Keratinocyte (primary cell): ENCODE measurements around the gene DENND1A. TPM values are rescaled to one million over a fixed set of nuclear protein-coding genes. Genes with fewer than 3 reads are reported as not detected.

Source experiments
- DNase-seq: peaks from one replicate; pipeline ENCODE4 v3.0.0-alpha.2; 2011; ENCODE audit warnings: low read depth, missing footprints, low spot score
- FAIRE-seq: peaks from 2 replicates; lab custom pipeline; 2011; peaks lifted over from hg19 to GRCh38; lab: Jason Lieb, UNC
- H2AFZ ChIP-seq: 2 replicates; pipeline ENCODE4 v1.6.0; 2012; ENCODE audit warnings: low read length, control low read depth, inconsistent platforms; ENCODE audit not compliant: control insufficient read depth
- H3K27ac ChIP-seq: 2 replicates; pipeline ENCODE4 v1.5.1; 2011; ENCODE audit warnings: low read length; ENCODE audit not compliant: control insufficient read depth, insufficient read depth
- H3K27me3 ChIP-seq: 3 replicates; pipeline ENCODE4 v1.6.0; 2011; ENCODE audit warnings: low read length; ENCODE audit not compliant: control insufficient read depth, insufficient read depth; ENCODE audit errors: extremely low read depth
- H3K36me3 ChIP-seq, 2 experiments: 2 replicates in 1 of 2; 3 replicates in 1 of 2; pipeline ENCODE4 v1.5.1; 2011; ENCODE audit warnings: low read length in 2 of 2, mild to moderate bottlenecking in 1 of 2; ENCODE audit not compliant: control insufficient read depth in 2 of 2, insufficient read depth in 2 of 2; ENCODE audit errors: extremely low read depth in 1 of 2
- H3K4me1 ChIP-seq: 3 replicates; pipeline ENCODE4 v1.5.1; 2011; ENCODE audit warnings: low read length; ENCODE audit not compliant: control insufficient read depth, insufficient read depth; ENCODE audit errors: extremely low read depth
- H3K4me2 ChIP-seq: 3 replicates; pipeline ENCODE4 v1.6.0; 2011; ENCODE audit warnings: low read depth, low read length; ENCODE audit not compliant: control insufficient read depth, insufficient read depth; ENCODE audit errors: extremely low read depth
- H3K4me3 ChIP-seq, 3 experiments: fragments of 200-600 bp in 1 of 3; sonication (generic) in 1 of 3; 2 replicates in 2 of 3; 3 replicates in 1 of 3; pipeline ENCODE4 v1.5.1; 2011 to 2016; ENCODE audit warnings: low read length in 3 of 3, mild to moderate bottlenecking in 3 of 3, control low read depth in 2 of 3, inconsistent platforms in 1 of 3, low read depth in 1 of 3, mixed read lengths in 1 of 3, mixed run types in 1 of 3, moderate library complexity in 1 of 3; ENCODE audit not compliant: control insufficient read depth in 2 of 3, insufficient read depth in 2 of 3; ENCODE audit errors: extremely low read depth in 1 of 3
- H3K79me2 ChIP-seq: 2 replicates; pipeline ENCODE4 v1.6.0; 2012; ENCODE audit warnings: low read length; ENCODE audit not compliant: control insufficient read depth, insufficient read depth
- H3K9ac ChIP-seq: 3 replicates; pipeline ENCODE4 v1.6.0; 2011; ENCODE audit warnings: low read length; ENCODE audit not compliant: control insufficient read depth, insufficient read depth; ENCODE audit errors: extremely low read depth
- H3K9me1 ChIP-seq: 3 replicates; pipeline ENCODE4 v1.6.0; 2011; ENCODE audit warnings: low read length; ENCODE audit not compliant: control insufficient read depth, insufficient read depth; ENCODE audit errors: extremely low read depth
- H3K9me3 ChIP-seq: 2 replicates; pipeline ENCODE4 v1.5.1; 2012; ENCODE audit warnings: low read depth, low read length; ENCODE audit not compliant: control insufficient read depth
- H4K20me1 ChIP-seq: 3 replicates; pipeline ENCODE4 v1.6.0; 2011; ENCODE audit warnings: low read length; ENCODE audit not compliant: control insufficient read depth, insufficient read depth; ENCODE audit errors: extremely low read depth
- EZH2 ChIP-seq: IDR thresholded peaks from one replicate; pipeline ENCODE4 v1.6.1; 2012; ENCODE audit warnings: inconsistent platforms, mild to moderate bottlenecking, low read length, moderate library complexity
- dilution Hi-C: fragments of 300-500 bp; cut with MboI; formaldehyde crosslinking; loops from one replicate; pipeline ENCODE4 v1.7.0; 2020; ENCODE audit warnings: low sequenced_read_pairs; ENCODE audit not compliant: extremely low pct_ligation_motif_present
- polyA plus RNA-seq, 5 experiments: library from polyadenylated mRNA; depleted of rRNA in 3 of 5; stranded (reverse) in 3 of 5; stranded (forward) in 1 of 5; unstranded in 1 of 5; fragments of >200 nt; gene quantifications; 1 replicate in 1 of 5; 2 replicates in 3 of 5; 3 replicates in 1 of 5; pipeline versions ENCODE4 v1.2.1 to v1.2.3, GENCODE V29; 2011 to 2012; ENCODE audit warnings: missing spikeins in 2 of 5, low read depth in 1 of 5, low replicate concordance in 1 of 5
- TF ChIP-seq, protein P1 (sequence below), 3 experiments: IDR thresholded peaks in 1 of 3; conservative IDR thresholded peaks in 1 of 3; optimal IDR thresholded peaks in 1 of 3; 2 replicates in 2 of 3; 3 replicates in 1 of 3; pipeline versions ENCODE3 to v1.5.1; 2011; ENCODE audit warnings: low read length in 3 of 3, mild to moderate bottlenecking in 3 of 3, moderate library complexity in 2 of 3, control low read depth in 1 of 3, inconsistent platforms in 1 of 3; ENCODE audit not compliant: insufficient read depth in 2 of 3; ENCODE audit errors: extremely low read depth in 1 of 3

Gene DENND1A
- polyA plus RNA-seq, 1 donor (not counting 4 experiments of a cell fraction or from before 2014, with no cell fraction given) = 13.0 TPM

DNA sequence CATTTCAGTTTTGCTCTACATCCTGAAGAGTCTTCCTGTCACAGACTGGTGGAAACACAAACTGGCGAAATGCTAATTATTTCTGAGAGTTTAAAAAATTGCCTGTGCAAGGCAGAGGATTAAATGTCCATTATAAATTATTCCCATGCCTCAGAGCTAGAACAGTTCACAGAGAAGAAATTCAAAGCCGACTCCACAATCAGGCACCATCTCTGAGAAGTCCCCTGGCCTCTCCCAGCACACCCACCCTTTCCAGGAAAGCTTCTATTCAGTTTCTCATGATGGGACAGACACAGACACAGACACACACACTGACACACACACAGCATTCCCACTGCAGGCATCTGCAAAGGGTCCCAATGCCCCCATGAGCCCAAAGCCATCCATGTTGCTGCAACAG, 253.1 kb downstream of the DENND1A start:
- Histone ChIP-seq H3K36me3 (no peaks in the 10 kb centered on the region), H3K4me3 (no peak overlapping the region), H3K9me1 (no peaks in the 10 kb centered on the region), H3K4me1 (no peaks in the 10 kb centered on the region), H4K20me1 (no peaks in the 10 kb centered on the region), H3K27me3 (no peaks in the 10 kb centered on the region), H3K9ac (no peak overlapping the region), H3K4me2 (no peak overlapping the region), H3K27ac (no peak overlapping the region), H2AFZ (no peak overlapping the region), H3K79me2 (no peaks in the 10 kb centered on the region), H3K9me3 (no peaks in the 10 kb centered on the region)
- dilution Hi-C loops = no loop called here
- TF ChIP-seq EZH2 = no peak
- TF ChIP-seq, protein P1, sequence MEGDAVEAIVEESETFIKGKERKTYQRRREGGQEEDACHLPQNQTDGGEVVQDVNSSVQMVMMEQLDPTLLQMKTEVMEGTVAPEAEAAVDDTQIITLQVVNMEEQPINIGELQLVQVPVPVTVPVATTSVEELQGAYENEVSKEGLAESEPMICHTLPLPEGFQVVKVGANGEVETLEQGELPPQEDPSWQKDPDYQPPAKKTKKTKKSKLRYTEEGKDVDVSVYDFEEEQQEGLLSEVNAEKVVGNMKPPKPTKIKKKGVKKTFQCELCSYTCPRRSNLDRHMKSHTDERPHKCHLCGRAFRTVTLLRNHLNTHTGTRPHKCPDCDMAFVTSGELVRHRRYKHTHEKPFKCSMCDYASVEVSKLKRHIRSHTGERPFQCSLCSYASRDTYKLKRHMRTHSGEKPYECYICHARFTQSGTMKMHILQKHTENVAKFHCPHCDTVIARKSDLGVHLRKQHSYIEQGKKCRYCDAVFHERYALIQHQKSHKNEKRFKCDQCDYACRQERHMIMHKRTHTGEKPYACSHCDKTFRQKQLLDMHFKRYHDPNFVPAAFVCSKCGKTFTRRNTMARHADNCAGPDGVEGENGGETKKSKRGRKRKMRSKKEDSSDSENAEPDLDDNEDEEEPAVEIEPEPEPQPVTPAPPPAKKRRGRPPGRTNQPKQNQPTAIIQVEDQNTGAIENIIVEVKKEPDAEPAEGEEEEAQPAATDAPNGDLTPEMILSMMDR (optimal IDR thresholded peaks at IDR 0.05 in 1 of 3, IDR thresholded peaks at IDR 0.05 in 1 of 3, conservative IDR thresholded peaks at IDR 0.05 in 1 of 3; ENCODE audit: extremely low read depth in 1 of 3, insufficient read depth in 2 of 3, low read length in 3 of 3) = no peak
- FAIRE-seq (no peak), DNase-seq (no peak)

- dilution Hi-C loops = no loop called here
- Histone ChIP-seq H3K79me2 (no peaks in the 10 kb centered on the region), H4K20me1 (no peaks in the 10 kb centered on the region), H3K9ac (no peak overlapping the region), H2AFZ (no peak overlapping the region), H3K4me2 (no peak overlapping the region), H3K36me3 (no peaks in the 10 kb centered on the region), H3K9me1 (no peaks in the 10 kb centered on the region), H3K4me3 (no peak overlapping the region), H3K27me3 (no peaks in the 10 kb centered on the region), H3K27ac (no peak overlapping the region), H3K4me1 (no peaks in the 10 kb centered on the region), H3K9me3 (no peaks in the 10 kb centered on the region)
- no peak for TF ChIP-seq EZH2
- TF ChIP-seq, protein P1 (optimal IDR thresholded peaks at IDR 0.05 in 1 of 3, IDR thresholded peaks at IDR 0.05 in 1 of 3, conservative IDR thresholded peaks at IDR 0.05 in 1 of 3; ENCODE audit: extremely low read depth in 1 of 3, insufficient read depth in 2 of 3, low read length in 3 of 3) = no peak
- DNase-seq (no peak), FAIRE-seq (no peak)
These were observed 260.6 kb downstream of the DENND1A start for GRCh38 chr9:123669346-123669745.
